Fibroblast of lung (primary cell): ENCODE data around the gene TMEM198. TPM values are rescaled to one million over a fixed set of nuclear protein-coding genes. Genes with fewer than 3 reads are reported as not detected.

ENCODE experiments used
- DNase-seq, 2 donors: peaks; one replicate each; pipeline versions ENCODE4 v3.0.0 to v3.0.0-alpha.2; 2010; ENCODE audit warnings: low read depth in 2 of 2
- H2AFZ ChIP-seq: 2 replicates; pipeline ENCODE4 v1.5.1; 2012; ENCODE audit warnings: low read length, control low read depth, inconsistent platforms
- H3K27ac ChIP-seq: 2 replicates; pipeline ENCODE4 v1.5.1; 2011; ENCODE audit warnings: low read length, control low read depth; ENCODE audit not compliant: insufficient read depth
- H3K27me3 ChIP-seq: 2 replicates; pipeline ENCODE4 v1.5.1; 2011; ENCODE audit warnings: mild to moderate bottlenecking, low read length; ENCODE audit not compliant: control insufficient read depth, insufficient read depth
- H3K36me3 ChIP-seq: 2 replicates; pipeline ENCODE4 v1.5.1; 2011; ENCODE audit warnings: low read length; ENCODE audit not compliant: control insufficient read depth, insufficient read depth
- H3K4me1 ChIP-seq: 2 replicates; pipeline ENCODE4 v1.5.1; 2011; ENCODE audit warnings: low read length; ENCODE audit not compliant: control insufficient read depth, insufficient read depth; ENCODE audit errors: extremely low read depth
- H3K4me2 ChIP-seq: 2 replicates; pipeline ENCODE4 v1.5.1; 2011; ENCODE audit warnings: low read length, control low read depth; ENCODE audit not compliant: insufficient read depth; ENCODE audit errors: extremely low read depth
- H3K4me3 ChIP-seq, 4 experiments: fragments of 200-600 bp in 1 of 4; sonication (generic) in 1 of 4; replicated peaks in 1 of 4; 2 replicates each; pipeline ENCODE4 v1.5.1; 2011 to 2016; ENCODE audit warnings: low read length in 4 of 4, low read depth in 3 of 4, mild to moderate bottlenecking in 3 of 4, control low read depth in 2 of 4, inconsistent platforms in 1 of 4, mixed read lengths in 1 of 4; ENCODE audit not compliant: insufficient read depth in 1 of 4; ENCODE audit errors: control extremely low read depth in 1 of 4
- H3K79me2 ChIP-seq: 2 replicates; pipeline ENCODE4 v1.5.1; 2012; ENCODE audit warnings: mild to moderate bottlenecking, low read length, inconsistent platforms; ENCODE audit not compliant: control insufficient read depth, insufficient read depth
- H3K9ac ChIP-seq: 2 replicates; pipeline ENCODE4 v1.5.1; 2011; ENCODE audit warnings: mild to moderate bottlenecking, low read length, control low read depth; ENCODE audit not compliant: insufficient read depth
- H3K9me3 ChIP-seq: 2 replicates; pipeline ENCODE4 v1.5.1; 2012; ENCODE audit warnings: low read depth, low read length; ENCODE audit not compliant: control insufficient read depth, insufficient read depth
- H4K20me1 ChIP-seq: 2 replicates; pipeline ENCODE4 v1.5.1; 2011; ENCODE audit warnings: low read length; ENCODE audit not compliant: control insufficient read depth, insufficient read depth; ENCODE audit errors: extremely low read depth
- CTCF ChIP-seq, 2 donors: IDR thresholded peaks in 1 of 2; conservative IDR thresholded peaks in 1 of 2; 1 replicate in 1 of 2; 2 replicates in 1 of 2; pipeline ENCODE4 v1.5.1; 2011 to 2012; ENCODE audit warnings: low read length in 2 of 2, control low read depth in 1 of 2, inconsistent platforms in 1 of 2, low read depth in 1 of 2, mild to moderate bottlenecking in 1 of 2
- EZH2 ChIP-seq: IDR thresholded peaks from 2 replicates; pipeline ENCODE4 v1.5.1; 2012; ENCODE audit warnings: low read length, control low read depth, mild to moderate bottlenecking; ENCODE audit errors: missing control alignments
- polyA plus RNA-seq, 2 donors: library from polyadenylated mRNA; depleted of rRNA in 1 of 2; stranded (reverse) in 1 of 2; unstranded in 1 of 2; fragments of >200 nt; gene quantifications; 2 replicates each; pipeline ENCODE4 v1.2.1, GENCODE V29; 2011 to 2012; ENCODE audit warnings: missing spikeins in 1 of 2
- total RNA-seq: library from RNA; depleted of rRNA; stranded (reverse); fragments of >200 nt; gene quantifications from 2 replicates; pipeline ENCODE4 v1.2.1, GENCODE V29; 2014

The TMEM198 gene
- total and polyA plus RNA-seq, 2 donors (not counting 1 experiment from before 2014, with no cell fraction given) = 0.70 to 0.99 TPM

- no peak overlapping the region for H3K4me3 ChIP-seq
- no peaks in the 10 kb centered on the region for H3K27me3 ChIP-seq
- H3K27ac ChIP-seq = no peak overlapping the region
- H2AFZ ChIP-seq = no peak overlapping the region
- no peak overlapping the region for H3K9ac ChIP-seq
- H3K36me3 ChIP-seq = no peaks in the 10 kb centered on the region
- H3K79me2 ChIP-seq = no peaks in the 10 kb centered on the region
- no peaks in the 10 kb centered on the region for H4K20me1 ChIP-seq
- no peak for TF ChIP-seq CTCF (conservative IDR thresholded peaks at IDR 0.05 in 1 of 2, IDR thresholded peaks at IDR 0.05 in 1 of 2; ENCODE audit: low read depth in 1 of 2, low read length in 2 of 2)
- TF ChIP-seq EZH2 = no peak
- DNase-seq = no peak
- H3K4me2 ChIP-seq = no peak overlapping the region
- H3K9me3 ChIP-seq = no peaks in the 10 kb centered on the region
- no peaks in the 10 kb centered on the region for H3K4me1 ChIP-seq
These were observed 18.5 kb downstream of the TMEM198 start for GRCh38 chr2:219562049-219563020.

- Histone ChIP-seq H3K9ac (no peak overlapping the region), H3K9me3 (no peaks in the 10 kb centered on the region), H3K4me3 (no peak overlapping the region), H3K36me3 (no peaks in the 10 kb centered on the region), H3K4me2 (no peak overlapping the region), H2AFZ (no peak overlapping the region), H3K27ac (no peak overlapping the region), H3K79me2 (no peaks in the 10 kb centered on the region), H3K4me1 (no peaks in the 10 kb centered on the region), H3K27me3 (no peaks in the 10 kb centered on the region), H4K20me1 (no peaks in the 10 kb centered on the region)
- DNase-seq = no peak
- no peak for TF ChIP-seq CTCF (conservative IDR thresholded peaks at IDR 0.05 in 1 of 2, IDR thresholded peaks at IDR 0.05 in 1 of 2; ENCODE audit: low read depth in 1 of 2, low read length in 2 of 2)
- no peak for TF ChIP-seq EZH2
These were observed 19.6 kb downstream of the TMEM198 start for GRCh38 chr2:219563271-219563928.
